Neutrophil (primary cell): ENCODE results near the gene PROKR1.
A peak's percentile ranks its signal among the peaks of the same experiment; 100 is the strongest.
"Not testable (repeated sequence)": the region's sequence is repeated elsewhere in the genome, so short reads cannot be mapped to it uniquely, and the experiment has no call there.

ENCODE experiments used
- H3K27ac ChIP-seq: fragments of 200-600 bp; sonication (generic); 2 replicates; pipeline ENCODE4 v1.5.1; 2016; ENCODE audit warnings: mild to moderate bottlenecking, moderate library complexity
- H3K27me3 ChIP-seq: fragments of 200-600 bp; sonication (generic); 2 replicates; pipeline ENCODE4 v1.6.0; 2016; ENCODE audit warnings: mild to moderate bottlenecking
- H3K36me3 ChIP-seq: fragments of 200-600 bp; sonication (generic); 2 replicates; pipeline ENCODE4 v1.5.1; 2017
- H3K4me1 ChIP-seq, 2 experiments: fragments of 200-600 bp in 1 of 2; sonication (generic) in 1 of 2; 1 replicate in 1 of 2; 2 replicates in 1 of 2; pipeline versions ENCODE4 v1.5.1 to v1.6.1; 2013 to 2016; ENCODE audit warnings: low read depth in 1 of 2, low read length in 1 of 2, mild to moderate bottlenecking in 1 of 2, moderate library complexity in 1 of 2; ENCODE audit not compliant: control insufficient read depth in 1 of 2, insufficient read depth in 1 of 2
- H3K4me3 ChIP-seq, 2 experiments: fragments of 200-600 bp in 1 of 2; sonication (generic) in 1 of 2; 1 replicate in 1 of 2; 2 replicates in 1 of 2; pipeline ENCODE4 v1.5.1; 2013 to 2016; ENCODE audit warnings: low read depth in 1 of 2, low read length in 1 of 2, mild to moderate bottlenecking in 1 of 2, moderate library complexity in 1 of 2
- H3K9me3 ChIP-seq: fragments of 200-600 bp; sonication (generic); 2 replicates; pipeline ENCODE4 v1.5.1; 2016
- TF ChIP-seq, protein P1 (sequence below): fragments of 200-600 bp; sonication (generic); IDR thresholded peaks from 2 replicates; pipeline ENCODE4 v1.5.1; 2016; ENCODE audit warnings: antibody characterized with exemption

The PROKR1 gene

GRCh38 chr2:68675470-68675869, 32.1 kb downstream of the PROKR1 start:
- Histone ChIP-seq H3K4me3 (no peak overlapping the region), H3K9me3 (no peaks in the 10 kb centered on the region), H3K27me3 (no peaks in the 10 kb centered on the region), H3K36me3 (no peaks in the 10 kb centered on the region), H3K27ac (no peak overlapping the region), H3K4me1 (peaks cover 0 to 3% of the 10 kb centered on the region in 2 experiments)
- TF ChIP-seq, protein P1, sequence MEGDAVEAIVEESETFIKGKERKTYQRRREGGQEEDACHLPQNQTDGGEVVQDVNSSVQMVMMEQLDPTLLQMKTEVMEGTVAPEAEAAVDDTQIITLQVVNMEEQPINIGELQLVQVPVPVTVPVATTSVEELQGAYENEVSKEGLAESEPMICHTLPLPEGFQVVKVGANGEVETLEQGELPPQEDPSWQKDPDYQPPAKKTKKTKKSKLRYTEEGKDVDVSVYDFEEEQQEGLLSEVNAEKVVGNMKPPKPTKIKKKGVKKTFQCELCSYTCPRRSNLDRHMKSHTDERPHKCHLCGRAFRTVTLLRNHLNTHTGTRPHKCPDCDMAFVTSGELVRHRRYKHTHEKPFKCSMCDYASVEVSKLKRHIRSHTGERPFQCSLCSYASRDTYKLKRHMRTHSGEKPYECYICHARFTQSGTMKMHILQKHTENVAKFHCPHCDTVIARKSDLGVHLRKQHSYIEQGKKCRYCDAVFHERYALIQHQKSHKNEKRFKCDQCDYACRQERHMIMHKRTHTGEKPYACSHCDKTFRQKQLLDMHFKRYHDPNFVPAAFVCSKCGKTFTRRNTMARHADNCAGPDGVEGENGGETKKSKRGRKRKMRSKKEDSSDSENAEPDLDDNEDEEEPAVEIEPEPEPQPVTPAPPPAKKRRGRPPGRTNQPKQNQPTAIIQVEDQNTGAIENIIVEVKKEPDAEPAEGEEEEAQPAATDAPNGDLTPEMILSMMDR = no peak

DNA sequence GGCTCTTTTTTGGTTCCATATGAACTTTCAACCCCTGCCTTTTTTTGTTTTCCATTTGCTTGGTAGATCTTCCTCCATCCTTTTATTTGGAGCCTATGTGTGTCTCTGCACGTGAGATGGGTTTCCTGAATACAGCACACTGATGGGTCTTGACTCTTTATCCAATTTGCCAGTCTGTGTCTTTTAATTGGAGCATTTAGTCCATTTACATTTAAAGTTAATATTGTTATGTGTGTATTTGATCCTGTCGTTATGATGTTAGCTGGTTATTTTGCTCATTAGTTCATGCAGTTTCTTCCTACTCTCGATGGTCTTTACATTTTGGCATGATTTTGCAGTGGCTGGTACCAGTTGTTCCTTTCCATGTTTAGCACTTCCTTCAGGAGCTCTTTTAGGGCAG, 34.5 kb downstream of the PROKR1 start:
- H3K9me3 ChIP-seq, H3K36me3 ChIP-seq, H3K4me3 ChIP-seq, H3K27ac ChIP-seq, H3K4me1 ChIP-seq, H3K27me3 ChIP-seq: not testable (repeated sequence)

DNA sequence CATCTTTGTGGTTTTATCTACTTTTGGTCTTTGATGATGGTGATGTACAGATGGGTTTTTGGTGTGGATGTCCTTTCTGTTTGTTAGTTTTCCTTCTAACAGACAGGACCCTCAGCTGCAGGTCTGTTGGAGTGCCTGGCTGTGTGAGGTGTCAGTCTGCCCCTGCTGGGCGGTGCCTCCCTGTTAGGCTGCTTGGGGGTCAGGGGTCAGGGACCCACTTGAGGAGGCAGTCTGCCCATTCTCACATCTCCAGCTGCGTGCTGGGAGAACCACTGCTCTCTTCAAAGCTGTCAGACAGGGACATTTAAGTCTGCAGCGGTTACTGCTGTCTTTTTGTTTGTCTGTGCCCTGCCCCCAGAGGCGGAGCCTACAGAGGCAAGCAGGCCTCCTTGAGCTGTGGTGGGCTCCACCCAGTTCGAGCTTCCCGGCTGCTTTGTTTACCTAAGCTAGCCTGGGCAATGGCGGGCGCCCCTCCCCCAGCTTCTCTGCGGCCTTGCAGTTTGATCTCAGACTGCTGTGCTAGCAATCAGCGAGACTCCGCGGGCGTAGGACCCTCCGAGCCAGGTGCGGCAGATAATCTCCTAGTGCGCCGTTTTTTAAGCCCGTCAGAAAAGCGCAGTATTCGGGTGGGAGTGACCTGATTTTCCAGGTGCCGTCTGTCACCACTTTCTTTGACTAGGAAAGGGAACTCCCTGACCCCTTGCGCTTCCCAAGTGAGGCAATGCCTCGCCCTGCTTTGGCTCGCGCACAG, 36.0 kb downstream of the PROKR1 start:
- not testable (repeated sequence) for H3K4me1 ChIP-seq, H3K27me3 ChIP-seq, H3K36me3 ChIP-seq, H3K9me3 ChIP-seq, H3K4me3 ChIP-seq, H3K27ac ChIP-seq

GRCh38 chr2:68679917-68680267, 36.5 kb downstream of the PROKR1 start:
- not testable (repeated sequence) for H3K4me1 ChIP-seq, H3K27me3 ChIP-seq, H3K36me3 ChIP-seq, H3K9me3 ChIP-seq, H3K27ac ChIP-seq
- peak overlapping the region in 1 of 2 experiments; percentile 12 for H3K4me3 ChIP-seq

DNA sequence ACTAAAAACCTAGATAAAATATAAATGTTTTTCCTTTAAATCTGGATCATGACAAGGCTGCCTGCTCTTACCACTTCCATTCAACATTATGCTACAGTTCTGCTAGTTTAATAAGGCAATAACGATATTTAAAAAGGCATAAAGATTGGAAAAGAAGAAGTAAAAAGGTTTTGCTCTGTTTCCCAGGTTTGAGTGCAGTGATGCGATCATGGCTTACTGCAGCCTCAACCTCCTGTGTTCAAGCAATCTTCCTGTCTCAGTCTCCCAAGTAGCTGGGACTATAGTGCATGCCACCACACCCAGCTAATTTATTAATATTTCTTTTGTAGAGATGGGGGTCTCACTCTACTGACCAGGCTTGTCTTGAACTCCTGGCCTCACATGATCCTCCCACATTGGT, 40.8 kb downstream of the PROKR1 start:
- Histone ChIP-seq H3K27me3 (no peaks in the 10 kb centered on the region), H3K9me3 (no peaks in the 10 kb centered on the region), H3K4me1 (peaks cover 7 to 9% of the 10 kb centered on the region in 2 experiments), H3K4me3 (no peak overlapping the region), H3K27ac (no peak overlapping the region), H3K36me3 (no peaks in the 10 kb centered on the region)
- TF ChIP-seq, protein P1 = no peak

DNA sequence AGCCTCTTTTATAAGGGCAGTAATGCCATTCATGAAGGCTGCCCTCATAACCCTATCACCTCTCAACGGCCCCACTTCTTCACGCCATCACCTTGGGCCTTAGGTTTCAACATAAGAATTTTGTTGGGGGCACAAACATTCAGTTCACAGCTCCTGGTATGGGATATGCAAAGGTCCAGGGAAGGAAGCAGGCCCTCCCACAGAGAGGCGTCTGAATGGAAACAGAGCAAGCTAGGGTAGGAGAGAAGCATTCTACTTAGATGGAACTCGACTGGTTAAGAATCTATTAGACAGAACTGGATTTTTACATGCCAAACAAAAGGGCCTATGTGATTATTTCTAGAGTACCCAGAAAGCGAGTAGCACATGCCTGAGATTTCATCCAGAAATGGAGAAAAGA, 42.8 kb downstream of the PROKR1 start:
- no peak overlapping the region for H3K4me3 ChIP-seq
- H3K27me3 ChIP-seq = no peaks in the 10 kb centered on the region
- H3K4me1 ChIP-seq = peaks cover 24 to 29% of the 10 kb centered on the region in 2 experiments
- no peaks in the 10 kb centered on the region for H3K9me3 ChIP-seq
- TF ChIP-seq, protein P1 = no peak
- no peak overlapping the region for H3K27ac ChIP-seq
- H3K36me3 ChIP-seq = no peaks in the 10 kb centered on the region

- Histone ChIP-seq H3K36me3 (no peaks in the 10 kb centered on the region), H3K27me3 (no peaks in the 10 kb centered on the region), H3K9me3 (no peaks in the 10 kb centered on the region), H3K4me3 (no peak overlapping the region), H3K4me1 (peaks cover 33 to 37% of the 10 kb centered on the region in 2 experiments), H3K27ac (no peak overlapping the region)
- TF ChIP-seq, protein P1 = no peak
Measured at GRCh38 chr2:68687018-68687417, 43.6 kb downstream of the PROKR1 start.
